Esophagus muscularis mucosa (tissue), 4 donors: ENCODE results near the gene KHSRP. TPM values are rescaled to one million over a fixed set of nuclear protein-coding genes. Genes with fewer than 3 reads are reported as not detected.

Experiments used
- DNase-seq: peaks from one replicate; pipeline ENCODE4 v3.0.0-alpha.2; 2017; ENCODE audit errors: extremely low spot score
- H3K27ac ChIP-seq, 4 donors: fragments of 200-600 bp; sonication (generic); replicated peaks in 1 of 4; 1 replicate in 3 of 4; 2 replicates in 1 of 4; pipeline ENCODE4 v1.5.1; 2016 to 2019; ENCODE audit warnings: mild to moderate bottlenecking in 1 of 4
- H3K27me3 ChIP-seq, 4 donors: fragments of 200-600 bp; sonication (generic); one replicate each; pipeline versions ENCODE4 v1.5.1 to v1.6.0; 2016 to 2019
- H3K36me3 ChIP-seq, 4 donors: fragments of 200-600 bp; sonication (generic); one replicate each; pipeline ENCODE4 v1.5.1; 2016 to 2019
- H3K4me1 ChIP-seq, 4 donors: fragments of 200-600 bp; sonication (generic); one replicate each; pipeline ENCODE4 v1.5.1; 2016 to 2019
- H3K4me3 ChIP-seq, 4 donors: fragments of 200-600 bp; sonication (generic); 1 replicate in 2 of 4; 2 replicates in 2 of 4; pipeline ENCODE4 v1.5.1; 2016 to 2019; ENCODE audit warnings: mild to moderate bottlenecking in 4 of 4, moderate library complexity in 1 of 4
- H3K9me3 ChIP-seq, 4 donors: fragments of 200-600 bp; sonication (generic); 1 replicate in 3 of 4; 2 replicates in 1 of 4; pipeline ENCODE4 v1.5.1; 2016 to 2019
- EP300 ChIP-seq: sonication (generic); formaldehyde crosslinking; IDR thresholded peaks from one replicate; pipeline ENCODE4 v1.6.1; 2017; ENCODE audit warnings: antibody characterized with exemption
- POLR2A ChIP-seq: fragments of 450-650 bp; IDR thresholded peaks from one replicate; pipeline ENCODE4 v1.6.1; 2017; ENCODE audit warnings: antibody characterized with exemption, moderate library complexity, mild to moderate bottlenecking, low read depth
- POLR2AphosphoS5 ChIP-seq, 2 donors: sonication (generic); formaldehyde crosslinking; IDR thresholded peaks; one replicate each; pipeline ENCODE4 v1.6.1; 2017; ENCODE audit warnings: antibody characterized with exemption in 2 of 2
- WGBS: methylation state at CpG from one replicate; pipeline ENCODE4 v1.1.5; 2018; 5-methylcytosine and 5-hydroxymethylcytosine counted together
- intact Hi-C: fragments of 100-400 bp; cut with DNase I; formaldehyde crosslinking; loops from one replicate; pipeline ENCODE4 v1.15.1; 2023
- total RNA-seq, 4 donors: library from RNA; depleted of rRNA; stranded (reverse); fragments of >200 nt; gene quantifications; one replicate each; pipeline versions ENCODE4 v1.1.0 to v1.2.1, GENCODE V29; 2016
- TF ChIP-seq, protein P1 (sequence below), 3 experiments: fragments of 200-600 bp in 2 of 3; fragments of 450-650 bp in 1 of 3; sonication (generic) in 2 of 3; IDR thresholded peaks; one replicate each; pipeline ENCODE4 v1.5.1; 2017 to 2019; ENCODE audit warnings: antibody characterized with exemption in 3 of 3, mild to moderate bottlenecking in 2 of 3, moderate library complexity in 1 of 3

The KHSRP gene
- total RNA-seq, 4 donors from 2014 or later: 105 to 202 (median 148) TPM

DNA sequence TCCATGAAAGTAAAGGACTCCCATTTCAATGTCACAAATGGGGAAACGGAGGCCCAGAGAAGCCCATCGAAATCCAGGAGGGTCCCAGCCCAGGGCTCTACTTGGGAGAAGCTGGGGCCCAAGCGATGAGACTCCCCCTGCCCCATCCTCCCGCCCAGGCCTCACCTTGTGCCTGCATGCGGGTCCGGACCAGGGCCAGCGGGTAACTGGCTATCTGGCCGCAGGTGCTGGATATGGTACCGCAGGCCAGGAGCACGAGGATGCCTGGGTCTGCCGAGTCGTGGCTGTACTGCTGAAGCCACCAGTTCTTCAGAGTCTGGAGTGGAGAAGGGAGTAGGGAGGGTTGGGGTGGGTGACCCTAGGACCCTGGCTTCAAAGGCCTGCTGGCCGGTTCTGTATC lies 19.4 kb upstream of the KHSRP start:
- intact Hi-C loops: no loop called here
- TF ChIP-seq EP300 (no peak), POLR2A (no peak), POLR2AphosphoS5 (IDR thresholded peaks at IDR 0.05) (no peak)
- TF ChIP-seq, protein P1, sequence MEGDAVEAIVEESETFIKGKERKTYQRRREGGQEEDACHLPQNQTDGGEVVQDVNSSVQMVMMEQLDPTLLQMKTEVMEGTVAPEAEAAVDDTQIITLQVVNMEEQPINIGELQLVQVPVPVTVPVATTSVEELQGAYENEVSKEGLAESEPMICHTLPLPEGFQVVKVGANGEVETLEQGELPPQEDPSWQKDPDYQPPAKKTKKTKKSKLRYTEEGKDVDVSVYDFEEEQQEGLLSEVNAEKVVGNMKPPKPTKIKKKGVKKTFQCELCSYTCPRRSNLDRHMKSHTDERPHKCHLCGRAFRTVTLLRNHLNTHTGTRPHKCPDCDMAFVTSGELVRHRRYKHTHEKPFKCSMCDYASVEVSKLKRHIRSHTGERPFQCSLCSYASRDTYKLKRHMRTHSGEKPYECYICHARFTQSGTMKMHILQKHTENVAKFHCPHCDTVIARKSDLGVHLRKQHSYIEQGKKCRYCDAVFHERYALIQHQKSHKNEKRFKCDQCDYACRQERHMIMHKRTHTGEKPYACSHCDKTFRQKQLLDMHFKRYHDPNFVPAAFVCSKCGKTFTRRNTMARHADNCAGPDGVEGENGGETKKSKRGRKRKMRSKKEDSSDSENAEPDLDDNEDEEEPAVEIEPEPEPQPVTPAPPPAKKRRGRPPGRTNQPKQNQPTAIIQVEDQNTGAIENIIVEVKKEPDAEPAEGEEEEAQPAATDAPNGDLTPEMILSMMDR (IDR thresholded peaks at IDR 0.05): no peak
- WGBS: 89% methylated on average over 13 of the region's 13 CpGs
- Histone ChIP-seq H3K27ac (no peak overlapping the region), H3K27me3 (no peaks in the 10 kb centered on the region), H3K4me3 (no peak overlapping the region), H3K4me1 (no peaks in the 10 kb centered on the region), H3K36me3 (peaks cover 10 to 70% (median 30%) of the 10 kb centered on the region in 4 donors), H3K9me3 (peaks cover 0 to 9% (median 0%) of the 10 kb centered on the region in 4 donors)
- no peak for DNase-seq

DNA sequence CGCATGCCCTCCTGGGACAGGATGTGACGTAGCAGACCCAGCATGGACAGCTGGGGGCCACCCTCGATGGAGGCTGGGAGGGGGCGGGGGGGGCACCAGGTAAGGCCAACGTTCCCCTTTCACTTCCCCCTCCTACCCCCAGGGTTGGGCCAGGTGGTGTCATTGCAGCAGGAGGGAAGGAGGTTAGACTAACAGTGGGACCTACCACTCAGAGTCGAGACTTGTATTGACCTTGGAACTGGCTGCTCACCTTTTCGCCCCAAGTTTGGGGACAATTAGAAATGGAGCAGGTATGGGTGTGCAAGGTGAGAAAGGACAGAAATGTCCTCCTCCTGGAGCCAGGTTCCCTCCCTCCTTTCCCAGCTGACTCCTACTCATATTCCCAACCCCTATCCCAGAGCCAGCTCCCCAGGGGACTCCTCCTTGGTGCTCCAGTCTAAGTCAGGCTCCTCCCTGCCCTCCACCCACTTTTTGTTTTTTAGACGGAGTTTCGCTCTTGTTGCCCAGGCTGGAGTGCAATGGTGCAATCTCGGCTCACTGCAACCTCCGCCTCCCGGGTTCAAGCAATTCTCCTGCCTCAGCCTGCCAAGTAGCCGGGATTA lies 17.6 kb upstream of the KHSRP start:
- Histone ChIP-seq H3K4me3 (no peak overlapping the region), H3K9me3 (peaks cover 0 to 9% (median 0%) of the 10 kb centered on the region in 4 donors), H3K27ac (no peak overlapping the region), H3K36me3 (peaks cover 10 to 53% (median 27%) of the 10 kb centered on the region in 4 donors), H3K27me3 (no peaks in the 10 kb centered on the region), H3K4me1 (no peaks in the 10 kb centered on the region)
- DNase-seq: no peak
- TF ChIP-seq POLR2A: no peak
- TF ChIP-seq, protein P1 (IDR thresholded peaks at IDR 0.05): no peak
- no peak for TF ChIP-seq POLR2AphosphoS5 (IDR thresholded peaks at IDR 0.05)
- no peak for TF ChIP-seq EP300
- WGBS: 90% methylated on average over 8 of the region's 13 CpGs
- intact Hi-C loops: no loop called here

DNA sequence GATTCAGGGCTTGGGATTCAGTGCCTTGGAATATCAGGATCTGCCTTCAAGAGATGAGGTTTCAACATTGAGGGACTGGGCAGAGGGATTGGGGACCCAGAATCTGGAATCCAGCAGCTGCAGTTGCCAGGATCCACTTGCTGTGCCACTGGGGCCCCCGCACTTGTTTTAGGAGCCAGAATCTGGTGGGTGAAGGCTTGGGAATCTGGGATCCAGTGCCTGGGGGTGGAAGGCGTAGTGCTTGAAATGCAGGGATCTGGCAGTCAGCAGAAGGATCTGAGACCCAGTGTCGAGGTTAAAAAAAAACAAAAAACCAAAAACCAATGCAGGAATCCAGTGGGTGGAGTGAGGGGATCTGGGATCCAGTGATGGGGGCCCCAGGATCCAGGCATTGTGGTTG lies 16.3 kb upstream of the KHSRP start:
- intact Hi-C loops: no loop called here
- no peak overlapping the region for H3K4me3 ChIP-seq
- H3K27ac ChIP-seq: no peak overlapping the region
- TF ChIP-seq POLR2AphosphoS5 (IDR thresholded peaks at IDR 0.05) (no peak), POLR2A (no peak), EP300 (no peak)
- TF ChIP-seq, protein P1 (IDR thresholded peaks at IDR 0.05): no peak
- no peaks in the 10 kb centered on the region for H3K4me1 ChIP-seq
- H3K9me3 ChIP-seq: peaks cover 0 to 3% (median 0%) of the 10 kb centered on the region in 4 donors
- no peak for DNase-seq
- peaks cover 5 to 42% (median 16%) of the 10 kb centered on the region in 4 donors for H3K36me3 ChIP-seq
- 85% methylated on average over 3 of the region's 3 CpGs for WGBS
- H3K27me3 ChIP-seq: no peaks in the 10 kb centered on the region

DNA sequence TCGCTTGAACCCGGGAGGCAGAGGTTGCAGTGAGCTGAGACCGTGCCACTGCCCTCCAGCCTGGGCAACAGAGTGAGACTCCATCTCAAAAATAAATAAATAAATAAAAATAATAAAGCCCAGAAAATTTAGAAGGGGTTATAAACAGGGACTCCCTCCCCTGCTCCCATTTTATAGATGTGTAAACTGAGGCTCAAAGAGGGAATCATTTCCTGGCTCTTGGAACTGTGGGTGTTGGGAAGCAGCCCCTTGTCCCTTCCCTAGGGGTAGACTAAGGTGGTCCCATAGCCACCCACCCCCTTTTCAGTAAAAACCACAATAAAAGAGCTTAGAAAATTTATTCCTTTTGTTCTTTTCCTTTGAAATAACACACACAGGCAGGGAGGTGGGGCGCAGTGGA lies 15.1 kb upstream of the KHSRP start:
- Histone ChIP-seq H3K9me3 (no peaks in the 10 kb centered on the region), H3K27ac (no peak overlapping the region), H3K4me1 (no peaks in the 10 kb centered on the region), H3K27me3 (no peaks in the 10 kb centered on the region), H3K4me3 (no peak overlapping the region), H3K36me3 (peaks cover 0 to 37% (median 5%) of the 10 kb centered on the region in 4 donors)
- no peak for DNase-seq
- TF ChIP-seq, protein P1 (IDR thresholded peaks at IDR 0.05): no peak
- TF ChIP-seq POLR2A (no peak), POLR2AphosphoS5 (IDR thresholded peaks at IDR 0.05) (no peak), EP300 (no peak)
- 92% methylated on average over 4 of the region's 4 CpGs for WGBS
- intact Hi-C loops: no loop called here

DNA sequence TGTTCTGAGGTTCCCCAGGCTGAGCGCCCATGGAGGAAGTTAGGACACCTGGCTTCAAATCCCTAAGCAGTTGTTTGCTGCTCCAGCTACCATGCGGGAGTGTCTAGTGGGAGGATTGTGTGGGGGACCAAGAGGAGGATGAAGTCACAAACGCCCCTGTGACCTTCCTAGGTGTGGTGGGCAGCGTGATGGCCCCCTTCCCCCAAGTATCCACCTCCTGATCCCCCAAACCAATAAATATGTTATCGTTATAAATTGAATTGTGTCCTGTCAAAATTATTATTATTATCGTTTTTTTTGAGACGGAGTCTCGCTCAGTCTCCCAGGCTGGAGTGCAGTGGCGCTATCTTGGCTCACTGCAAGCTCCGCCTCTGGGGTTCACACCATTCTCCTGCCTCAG lies 9.1 kb upstream of the KHSRP start, which contains the start of gene SLC25A41:
Gene SLC25A41 (minus strand): TSS at position 101 of the 400 bp plus-strand sequence. CDS start 70 bp downstream, at position 31.
- intact Hi-C loops: no loop called here
- no peaks in the 10 kb centered on the region for H3K27me3 ChIP-seq
- H3K36me3 ChIP-seq: peaks cover 0 to 18% (median 3%) of the 10 kb centered on the region in 4 donors
- WGBS: 93% methylated on average over 10 of the region's 10 CpGs
- no peak for DNase-seq
- H3K27ac ChIP-seq: no peak within 1 kb of the TSS
- TF ChIP-seq POLR2A (no peak), POLR2AphosphoS5 (IDR thresholded peaks at IDR 0.05) (no peak), EP300 (no peak)
- TF ChIP-seq, protein P1 (IDR thresholded peaks at IDR 0.05): no peak
- H3K4me3 ChIP-seq: no peak within 1 kb of the TSS
- no peaks in the 10 kb centered on the region for H3K9me3 ChIP-seq
- H3K4me1 ChIP-seq: no peaks in the 10 kb centered on the region
